Endometrium (tissue), 2 donors: ENCODE data around the gene C1QTNF12.

Experiments
- FAIRE-seq: peaks from 2 replicates; lab custom pipeline; 2012; peaks lifted over from hg19 to GRCh38; lab: Jason Lieb, UNC
- donor health status: control.
- donor health status: control.

C1QTNF12 gene, protein sequence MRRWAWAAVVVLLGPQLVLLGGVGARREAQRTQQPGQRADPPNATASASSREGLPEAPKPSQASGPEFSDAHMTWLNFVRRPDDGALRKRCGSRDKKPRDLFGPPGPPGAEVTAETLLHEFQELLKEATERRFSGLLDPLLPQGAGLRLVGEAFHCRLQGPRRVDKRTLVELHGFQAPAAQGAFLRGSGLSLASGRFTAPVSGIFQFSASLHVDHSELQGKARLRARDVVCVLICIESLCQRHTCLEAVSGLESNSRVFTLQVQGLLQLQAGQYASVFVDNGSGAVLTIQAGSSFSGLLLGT

DNA sequence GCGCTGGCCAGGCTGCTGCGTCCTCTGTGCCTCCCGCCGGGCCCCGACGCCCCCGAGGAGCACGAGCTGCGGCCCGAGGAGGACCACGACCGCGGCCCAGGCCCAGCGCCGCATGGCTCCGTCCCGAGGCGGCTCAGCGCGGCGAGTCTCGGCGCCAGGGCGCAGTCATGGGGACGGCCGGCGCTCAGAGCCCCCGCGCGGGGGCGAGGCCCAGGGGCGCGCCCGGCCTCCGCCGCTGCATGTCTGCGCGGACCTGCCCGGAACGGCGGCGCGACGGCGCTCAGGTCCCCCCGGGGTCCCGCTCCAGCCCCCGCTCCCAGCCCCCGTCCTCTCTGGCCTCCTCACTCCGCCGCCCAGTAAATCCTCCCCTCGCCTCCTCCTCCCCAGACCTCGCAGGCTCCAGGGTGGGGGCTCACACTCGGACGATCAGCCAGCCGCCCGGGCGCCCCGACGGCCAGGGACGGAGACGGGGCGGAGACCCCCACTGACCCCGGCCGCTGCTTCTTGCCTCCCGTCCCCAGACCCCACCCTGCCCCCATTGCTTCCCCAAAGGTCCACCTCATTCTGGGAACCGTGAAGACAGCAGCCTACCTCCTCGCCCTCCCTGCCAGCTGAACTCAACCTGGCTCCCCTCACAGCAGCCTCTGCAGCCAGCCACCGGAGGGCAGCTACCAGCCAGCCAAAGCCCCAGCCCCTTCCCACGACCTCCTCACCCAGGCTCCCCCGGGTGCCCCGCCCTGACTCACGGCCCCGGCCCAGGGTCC, at the start of gene C1QTNF12:
Gene C1QTNF12 (minus strand): TSS at position 146 of the 764 bp plus-strand sequence. CDS start 32 bp downstream, at position 114.
- no peak for FAIRE-seq

DNA sequence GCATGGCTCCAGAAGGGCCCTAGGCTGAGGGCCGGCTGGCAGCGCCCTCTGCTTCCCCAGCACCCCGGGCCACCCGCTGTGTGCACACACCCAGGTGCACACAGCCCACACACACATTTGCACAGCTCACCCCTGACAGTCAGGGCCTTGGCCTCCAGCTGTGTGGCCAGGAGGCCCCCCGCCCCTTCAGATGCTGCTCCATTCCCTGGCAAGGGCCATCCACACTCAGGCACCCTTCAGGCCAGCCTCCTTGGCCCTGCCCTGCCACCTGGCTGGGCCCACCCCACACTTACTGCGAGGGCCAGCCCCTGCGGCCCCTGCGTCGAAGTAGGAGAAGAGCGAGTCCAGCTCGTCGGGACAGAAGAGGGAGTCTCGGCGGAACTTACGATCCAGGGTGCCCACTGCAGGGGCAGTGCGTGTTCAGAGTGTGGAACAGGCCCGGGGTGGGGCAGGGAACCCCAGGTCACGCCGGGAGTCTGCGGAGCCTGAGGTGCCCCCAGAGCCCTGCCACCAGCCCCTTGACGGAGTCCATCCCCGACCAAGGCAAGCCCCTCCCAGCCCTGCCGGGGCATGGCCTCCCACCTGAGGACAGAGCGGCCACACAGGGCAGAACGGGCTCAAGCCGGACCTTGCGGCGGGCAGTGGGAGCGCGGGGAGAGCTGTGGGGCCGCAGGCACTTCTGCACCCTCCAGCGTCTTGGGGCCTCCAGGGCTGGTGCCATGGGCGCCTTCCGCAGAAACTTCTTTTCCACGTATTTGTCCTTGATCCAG, 48.8 kb upstream of the C1QTNF12 start:
- no peak for FAIRE-seq

DNA sequence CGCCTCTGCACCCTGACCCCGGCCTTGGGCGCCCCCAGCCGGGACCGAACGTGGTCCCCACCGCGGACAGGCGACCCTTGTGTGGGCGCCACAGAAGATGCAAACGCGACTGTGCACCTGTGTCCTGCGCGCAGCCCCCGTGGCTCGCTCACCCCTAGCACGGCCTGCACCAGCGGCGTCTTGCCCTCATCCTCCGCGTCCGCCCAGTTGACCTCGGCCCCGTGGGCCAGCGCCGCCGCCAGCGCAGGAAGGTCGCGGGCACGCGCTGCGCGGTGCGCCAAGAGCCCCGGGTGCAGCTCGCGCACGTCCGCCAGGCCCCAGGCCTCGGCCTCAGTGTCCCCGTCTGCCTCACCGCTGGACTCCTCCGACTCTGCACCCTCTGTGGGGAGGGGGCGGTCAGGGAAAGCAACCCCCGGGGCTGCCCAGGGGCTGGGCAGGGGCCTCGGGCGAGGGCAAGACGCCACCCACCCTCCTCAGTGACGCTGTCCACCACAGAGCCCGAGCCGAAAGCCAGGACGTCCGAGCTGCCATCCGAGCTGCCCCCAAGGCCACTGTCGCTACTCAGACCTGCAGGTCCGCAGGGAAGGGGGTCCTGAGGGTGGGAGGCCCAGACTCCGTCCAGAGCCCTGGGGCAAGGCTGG, 47.8 kb upstream of the C1QTNF12 start:
- FAIRE-seq: no peak

DNA sequence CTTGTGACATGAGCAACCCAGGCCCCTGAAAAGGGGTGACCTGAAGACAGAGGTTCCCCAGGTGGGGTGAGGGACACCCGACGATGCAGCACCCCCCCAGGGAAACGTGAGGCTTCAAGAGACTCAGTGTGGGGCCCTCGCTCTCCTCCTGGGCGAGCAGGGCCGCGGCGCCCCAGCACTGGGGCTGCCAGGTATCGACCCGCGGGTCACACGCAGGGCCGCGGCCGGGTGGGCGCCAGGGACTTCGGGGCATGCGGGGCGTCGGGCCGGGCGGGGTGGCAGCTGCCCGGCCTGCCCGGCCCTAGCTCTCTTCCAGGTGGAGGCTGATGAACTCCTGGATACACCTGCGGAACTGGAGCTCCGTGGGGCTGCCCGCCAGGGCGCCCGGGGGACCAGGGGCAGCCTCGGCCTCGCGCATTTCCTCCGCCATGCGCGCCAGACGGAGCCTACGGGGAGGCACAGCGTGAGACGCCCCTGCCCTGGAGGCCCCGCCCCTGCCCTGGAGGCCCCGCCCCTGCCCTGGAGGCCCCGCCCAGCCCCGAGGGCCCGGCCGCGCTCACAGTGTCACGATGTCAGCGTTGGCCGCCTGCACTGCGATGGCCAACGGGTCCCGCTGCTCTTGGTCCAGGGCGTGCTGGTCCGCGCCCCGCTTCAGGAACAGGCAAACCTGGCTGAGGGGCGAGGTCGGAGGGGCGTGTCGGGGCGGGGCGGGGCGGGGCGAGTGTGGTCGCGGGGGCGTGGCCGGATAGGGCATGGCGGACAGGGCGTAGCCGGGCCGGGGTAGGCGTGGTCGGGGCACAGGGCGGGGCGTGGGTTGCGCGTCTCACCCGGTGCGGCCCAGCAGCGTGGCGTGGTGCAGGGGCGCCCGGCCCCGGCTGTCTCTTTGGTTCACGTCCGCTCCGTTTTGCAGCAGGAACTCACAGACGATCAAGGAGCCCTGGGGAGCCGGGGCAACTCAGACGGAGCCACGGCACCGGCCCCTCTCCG, 47.0 kb upstream of the C1QTNF12 start:
- no peak for FAIRE-seq

DNA sequence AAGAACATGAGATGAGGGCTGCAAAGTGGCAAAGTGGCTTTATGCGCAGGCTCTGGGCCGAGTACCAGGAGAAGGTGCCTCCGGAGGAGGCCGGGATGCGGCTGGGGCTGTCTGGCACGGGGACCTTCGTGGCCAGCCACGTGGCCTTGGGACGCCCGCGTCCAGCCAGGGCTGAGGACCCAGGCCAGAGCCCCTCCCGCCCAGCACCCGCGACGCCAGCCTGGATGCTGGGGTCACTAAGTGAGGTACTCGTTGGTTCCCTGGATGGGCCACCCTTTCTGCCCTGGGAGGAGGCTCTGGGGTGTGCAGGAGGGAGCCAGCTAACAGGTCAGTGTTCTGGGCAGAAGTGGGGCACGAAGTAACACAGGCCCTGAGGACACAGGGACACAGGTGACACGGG, 46.3 kb upstream of the C1QTNF12 start:
- no peak for FAIRE-seq

DNA sequence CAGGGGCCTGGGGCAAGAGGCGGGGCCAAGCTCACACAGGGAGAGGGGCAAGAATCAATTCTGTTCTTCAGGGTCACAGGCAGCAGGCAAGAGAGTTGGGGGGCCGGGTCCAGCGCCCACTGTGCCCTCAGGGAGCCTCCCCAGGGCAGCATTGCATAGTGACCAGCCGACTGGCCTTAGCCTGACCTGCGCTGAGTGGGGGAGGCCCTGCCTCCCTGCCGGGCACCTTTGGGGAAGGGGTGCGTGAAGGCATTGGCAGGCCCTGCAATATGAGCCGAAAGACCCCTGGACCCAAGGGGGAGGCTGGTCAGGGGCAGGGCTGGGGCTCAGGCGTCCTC, 45.9 kb upstream of the C1QTNF12 start:
- no peak for FAIRE-seq

DNA sequence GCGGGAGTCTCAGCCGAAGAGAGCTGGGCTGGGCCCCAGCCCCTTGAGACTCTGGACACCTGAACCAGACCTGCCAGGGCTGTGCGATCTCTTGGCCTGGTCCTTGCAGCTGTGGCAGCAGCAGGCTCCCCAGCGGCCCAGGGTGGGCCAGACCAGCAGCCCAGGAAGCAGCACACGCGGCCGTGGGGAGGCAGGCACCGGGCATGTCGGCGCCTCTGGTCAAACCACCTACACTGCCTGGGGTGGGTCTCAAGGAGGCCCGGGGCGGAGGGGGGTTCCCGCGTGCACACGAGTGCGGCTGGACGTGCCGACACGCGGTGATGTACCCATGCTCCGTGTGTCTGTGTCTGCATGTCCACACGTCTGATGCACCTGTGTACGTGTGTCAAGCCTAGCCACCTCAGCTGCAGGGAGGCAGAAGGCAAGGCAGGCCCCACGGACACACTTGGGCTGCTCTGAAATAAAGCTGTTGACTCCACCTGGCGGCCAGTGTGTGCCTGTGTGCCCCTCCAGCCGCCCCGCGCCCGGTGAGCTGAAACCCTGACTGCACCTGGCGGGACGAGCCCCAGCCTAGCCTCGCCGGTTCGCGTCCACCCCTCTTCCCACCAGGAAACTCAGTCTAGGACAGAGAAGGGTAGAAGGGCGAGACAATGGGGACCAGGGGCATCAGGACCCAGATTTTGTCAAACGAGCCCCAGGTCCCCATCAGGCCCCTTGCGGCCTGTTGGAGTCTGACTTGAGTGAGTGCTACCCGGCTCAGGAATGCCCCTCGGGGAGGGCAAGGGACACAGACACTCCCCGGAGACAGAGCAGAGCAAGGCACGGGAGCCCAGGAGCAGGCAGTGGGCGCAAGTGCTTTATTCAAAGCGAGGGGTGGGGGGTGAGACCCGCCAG, 45.3 kb upstream of the C1QTNF12 start:
- FAIRE-seq: no peak

DNA sequence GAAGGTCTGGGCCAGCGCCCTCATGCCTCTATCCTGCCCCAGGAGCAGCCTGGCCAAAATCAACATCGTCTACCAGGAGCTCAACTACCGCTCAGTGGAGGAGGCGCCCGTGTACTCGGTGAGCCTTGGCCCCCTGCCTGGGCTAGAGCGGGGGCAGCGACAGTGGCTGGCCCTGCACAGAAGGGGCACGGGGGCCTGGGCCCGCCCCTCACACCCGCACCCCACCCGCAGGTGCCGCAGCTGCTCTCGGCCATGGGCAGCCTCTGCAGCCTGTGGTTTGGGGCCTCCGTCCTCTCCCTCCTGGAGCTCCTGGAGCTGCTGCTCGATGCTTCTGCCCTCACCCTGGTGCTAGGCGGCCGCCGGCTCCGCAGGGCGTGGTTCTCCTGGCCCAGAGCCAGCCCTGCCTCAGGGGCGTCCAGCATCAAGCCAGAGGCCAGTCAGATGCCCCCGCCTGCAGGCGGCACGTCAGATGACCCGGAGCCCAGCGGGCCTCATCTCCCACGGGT, 44.6 kb upstream of the C1QTNF12 start:
- FAIRE-seq: no peak

DNA sequence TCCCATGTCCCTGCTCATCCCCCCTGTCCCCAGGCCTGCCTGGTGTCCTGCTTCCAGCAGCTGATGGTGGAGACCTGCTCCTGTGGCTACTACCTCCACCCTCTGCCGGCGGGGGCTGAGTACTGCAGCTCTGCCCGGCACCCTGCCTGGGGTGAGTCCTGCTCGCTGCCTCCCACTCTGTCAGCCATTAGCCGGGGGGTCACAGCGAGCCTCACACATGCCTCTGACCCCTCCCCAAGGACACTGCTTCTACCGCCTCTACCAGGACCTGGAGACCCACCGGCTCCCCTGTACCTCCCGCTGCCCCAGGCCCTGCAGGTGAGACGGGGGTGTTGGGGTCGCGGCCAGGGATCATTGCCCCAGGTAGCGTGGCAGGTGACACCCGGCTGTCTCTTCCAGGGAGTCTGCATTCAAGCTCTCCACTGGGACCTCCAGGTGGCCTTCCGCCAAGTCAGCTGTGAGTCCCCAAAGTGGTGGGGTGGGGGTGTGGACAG, 43.8 kb upstream of the C1QTNF12 start:
- no peak for FAIRE-seq

DNA sequence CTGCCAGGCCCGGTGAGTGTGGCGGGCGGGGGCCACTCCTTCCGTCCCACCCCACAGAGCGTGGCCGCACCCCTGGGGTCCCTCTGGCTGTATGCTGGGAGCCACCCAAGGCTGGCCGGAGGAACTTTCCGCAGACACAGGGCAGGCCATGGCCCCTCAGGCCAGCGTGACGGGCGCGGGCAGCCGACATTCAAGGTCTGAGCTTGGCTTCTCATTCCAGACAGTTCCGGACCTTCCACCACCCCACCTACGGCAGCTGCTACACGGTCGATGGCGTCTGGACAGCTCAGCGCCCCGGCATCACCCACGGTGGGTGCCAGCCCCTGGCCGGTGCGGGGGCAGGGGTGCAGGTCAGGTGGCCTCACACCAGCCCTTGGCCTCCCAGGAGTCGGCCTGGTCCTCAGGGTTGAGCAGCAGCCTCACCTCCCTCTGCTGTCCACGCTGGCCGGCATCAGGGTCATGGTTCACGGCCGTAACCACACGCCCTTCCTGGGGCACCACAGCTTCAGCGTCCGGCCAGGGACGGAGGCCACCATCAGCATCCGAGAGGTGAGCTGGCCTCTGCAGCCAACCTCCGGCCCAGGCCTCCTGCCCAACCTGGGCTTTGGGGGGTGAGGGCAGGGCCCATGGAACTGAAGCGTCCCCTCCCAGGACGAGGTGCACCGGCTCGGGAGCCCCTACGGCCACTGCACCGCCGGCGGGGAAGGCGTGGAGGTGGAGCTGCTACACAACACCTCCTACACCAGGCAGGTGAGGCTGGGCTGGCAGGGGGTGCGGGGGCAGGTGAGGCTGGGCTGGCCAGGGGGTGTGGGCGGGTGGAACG, 41.0 kb upstream of the C1QTNF12 start:
- no peak for FAIRE-seq

DNA sequence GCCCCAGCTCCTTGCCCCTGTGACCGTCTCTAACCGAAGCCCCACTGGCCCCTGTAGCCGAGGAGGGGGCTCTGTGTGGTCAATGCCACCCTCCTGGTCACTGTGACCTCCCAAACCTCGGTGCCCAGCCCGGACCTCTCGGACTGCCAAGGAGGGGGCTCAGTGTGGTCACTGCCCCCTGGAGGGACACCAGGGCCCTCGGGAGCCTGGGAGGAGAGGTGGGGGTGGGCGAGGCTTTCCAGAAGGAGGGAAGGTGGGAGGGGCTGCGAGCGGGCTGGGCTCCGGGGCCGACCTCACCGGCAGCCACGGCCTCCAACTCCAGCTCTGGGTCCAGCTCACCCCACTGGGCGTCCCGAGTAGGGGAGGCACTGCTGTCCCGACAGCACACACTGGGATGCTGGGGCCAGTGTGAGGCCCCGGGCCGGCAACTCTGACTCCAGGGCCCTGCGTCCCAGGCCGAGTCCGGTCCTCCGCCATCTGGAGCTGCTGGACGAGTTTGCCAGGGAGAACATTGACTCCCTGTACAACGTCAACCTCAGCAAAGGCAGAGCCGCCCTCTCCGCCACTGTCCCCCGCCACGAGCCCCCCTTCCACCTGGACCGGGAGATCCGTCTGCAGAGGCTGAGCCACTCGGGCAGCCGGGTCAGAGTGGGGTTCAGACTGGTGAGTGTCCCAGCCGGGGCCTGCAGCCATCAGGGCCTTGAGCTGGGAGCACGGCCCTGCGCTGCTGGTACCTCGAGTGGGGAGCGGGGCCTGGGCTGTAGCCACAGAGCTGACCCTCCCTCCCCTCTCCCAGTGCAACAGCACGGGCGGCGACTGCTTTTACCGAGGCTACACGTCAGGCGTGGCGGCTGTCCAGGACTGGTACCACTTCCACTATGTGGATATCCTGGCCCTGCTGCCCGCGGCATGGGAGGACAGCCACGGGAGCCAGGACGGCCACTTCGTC, 40.1 kb upstream of the C1QTNF12 start:
- FAIRE-seq: no peak

DNA sequence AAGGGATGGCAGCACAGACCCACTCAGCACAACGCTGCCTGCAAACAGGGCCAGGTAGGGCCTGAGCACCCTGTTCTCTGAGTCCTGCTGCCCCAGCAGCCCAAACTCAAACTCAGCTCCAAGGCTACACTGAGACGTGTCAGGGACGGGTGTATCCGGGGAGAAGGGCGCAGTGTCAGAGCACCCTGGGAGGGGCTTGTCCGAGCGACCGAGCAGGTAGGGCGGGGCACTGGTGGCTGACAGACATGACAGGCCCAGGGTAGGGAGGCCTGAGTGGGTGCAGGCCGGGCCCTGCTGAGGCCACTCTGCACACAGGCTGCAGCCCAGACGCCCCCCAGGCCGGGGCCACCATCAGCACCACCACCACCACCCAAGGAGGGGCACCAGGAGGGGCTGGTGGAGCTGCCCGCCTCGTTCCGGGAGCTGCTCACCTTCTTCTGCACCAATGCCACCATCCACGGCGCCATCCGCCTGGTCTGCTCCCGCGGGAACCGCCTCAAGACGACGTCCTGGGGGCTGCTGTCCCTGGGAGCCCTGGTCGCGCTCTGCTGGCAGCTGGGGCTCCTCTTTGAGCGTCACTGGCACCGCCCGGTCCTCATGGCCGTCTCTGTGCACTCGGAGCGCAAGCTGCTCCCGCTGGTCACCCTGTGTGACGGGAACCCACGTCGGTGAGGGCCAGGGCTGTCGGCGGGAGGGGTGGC, 39.2 kb upstream of the C1QTNF12 start:
- FAIRE-seq: no peak

DNA sequence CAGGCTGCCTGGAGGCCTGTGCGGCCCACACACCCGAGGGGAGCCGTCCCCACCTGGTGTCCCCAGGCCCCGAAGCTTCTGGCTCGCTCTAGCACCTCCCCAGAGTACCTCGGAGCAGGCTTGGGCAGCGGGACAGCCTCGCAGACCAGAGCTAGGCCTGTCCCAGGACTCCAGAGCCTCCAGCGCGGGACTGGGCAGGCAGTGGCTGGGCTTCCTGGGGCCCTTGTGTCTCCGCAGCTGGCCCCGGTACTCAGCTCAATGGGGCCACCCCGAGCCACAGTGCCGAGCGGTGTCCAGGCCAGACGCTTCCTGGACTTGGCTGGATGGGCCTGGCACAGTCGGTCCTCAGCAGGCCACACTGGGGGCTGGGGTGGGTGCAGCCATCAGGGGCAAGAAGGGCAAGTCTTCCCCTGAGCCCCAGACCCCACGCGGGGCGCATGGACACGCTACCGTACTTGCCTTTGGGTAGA, 38.6 kb upstream of the C1QTNF12 start:
- no peak for FAIRE-seq

DNA sequence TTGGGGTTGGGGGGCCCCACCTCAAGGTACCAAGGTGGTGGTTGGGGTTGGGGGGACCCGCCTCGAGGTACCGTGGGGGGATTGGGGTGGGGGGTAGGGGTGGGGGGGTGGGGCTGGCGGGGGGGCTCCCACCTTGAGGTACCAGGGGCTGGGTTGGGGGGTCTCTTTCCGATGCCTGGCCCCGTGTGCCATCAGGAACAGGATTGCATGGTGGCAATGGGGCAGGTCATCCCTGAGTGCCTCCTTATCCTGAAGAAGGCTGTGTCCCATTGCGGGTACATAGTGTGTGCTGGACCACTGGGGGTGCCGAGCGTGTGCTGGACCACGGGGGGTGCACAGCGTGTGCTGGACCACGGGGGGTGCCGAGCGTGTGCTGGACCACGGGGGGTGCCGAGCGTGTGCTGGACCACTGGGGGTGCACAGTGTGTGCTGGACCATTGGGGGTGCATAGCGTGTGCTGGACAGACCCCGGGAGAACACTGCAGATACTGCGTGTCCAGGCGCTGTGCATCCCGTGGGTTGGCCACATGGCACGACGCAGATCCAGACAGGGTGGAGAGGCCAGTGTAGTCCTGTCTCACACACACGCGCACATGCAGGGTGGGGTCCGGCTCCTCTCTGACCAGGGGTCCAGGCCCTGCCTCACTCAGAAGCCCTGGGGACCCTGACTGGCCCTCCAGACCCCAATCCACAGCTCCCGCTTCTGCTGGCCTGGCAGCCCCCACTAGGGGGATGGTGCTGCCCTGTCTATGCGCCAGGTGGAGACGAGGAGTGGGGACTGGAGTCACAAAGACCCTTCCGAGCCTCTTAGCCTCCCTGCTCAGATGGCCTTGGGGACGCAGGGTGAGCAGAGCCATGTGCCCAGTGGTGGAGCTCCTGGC, 37.9 kb upstream of the C1QTNF12 start:
- no peak for FAIRE-seq

DNA sequence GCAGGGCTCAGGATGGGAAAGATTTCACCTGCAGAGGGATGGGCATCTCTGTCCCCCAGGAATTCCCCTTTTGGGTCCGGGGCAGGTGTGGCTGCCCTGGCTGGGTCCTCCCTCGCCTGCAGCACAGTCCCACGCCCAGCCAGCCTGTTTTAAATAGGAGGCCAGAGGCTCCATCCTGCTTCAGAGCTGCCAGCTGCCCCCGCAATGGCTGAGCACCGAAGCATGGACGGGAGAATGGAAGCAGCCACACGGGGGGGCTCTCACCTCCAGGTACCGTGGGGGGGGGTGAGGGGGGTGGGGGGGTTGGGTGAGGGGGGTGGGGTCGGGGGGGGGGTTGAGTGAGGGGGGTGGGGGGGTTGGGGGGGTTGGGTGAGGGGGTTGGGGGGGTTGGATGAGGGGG, 37.3 kb upstream of the C1QTNF12 start:
- no peak for FAIRE-seq

DNA sequence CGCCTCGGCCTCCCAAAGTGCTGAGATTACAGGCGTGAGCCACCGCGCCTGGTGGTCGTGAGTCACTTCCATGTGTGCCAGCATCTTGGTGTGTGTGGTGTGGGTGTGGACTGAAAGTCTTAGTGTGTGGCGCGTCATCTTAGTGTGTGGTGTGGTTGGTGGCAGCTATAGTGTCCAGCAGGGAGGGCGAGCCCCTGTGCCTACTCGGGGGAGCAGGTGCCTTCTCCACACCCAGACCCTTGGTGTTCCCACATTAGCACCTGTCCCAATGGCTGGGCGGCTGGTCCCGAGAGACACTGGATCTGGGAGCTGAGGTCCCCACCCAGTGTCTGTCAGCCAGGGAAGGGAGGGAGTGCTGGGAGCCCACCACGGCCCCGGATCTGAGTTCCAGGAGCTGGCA, 36.5 kb upstream of the C1QTNF12 start:
- no peak for FAIRE-seq
